Motor neuron (in vitro differentiated cells): ENCODE measurements around the gene ZBTB16. TPM values are rescaled to one million over a fixed set of nuclear protein-coding genes. Genes with fewer than 3 reads are reported as not detected.

Experiments used
- ATAC-seq, 8 experiments: fragments of 200-7000 bp; cut with Tn5 transposase; replicated peaks in 6 of 8; 2 replicates each; pipeline ENCODE4 v1.8.0; 2021; ENCODE audit warnings: mild to moderate bottlenecking in 8 of 8, moderate library complexity in 8 of 8
- H3K27ac ChIP-seq, 2 donors: fragments of 250-450 bp; sonication (Bioruptor Pico); 2 replicates each; pipeline ENCODE4 v1.9.0; 2021; ENCODE audit warnings: antibody characterized with exemption in 2 of 2, mild to moderate bottlenecking in 2 of 2, moderate library complexity in 1 of 2
- H3K4me1 ChIP-seq, 2 donors: fragments of 250-450 bp; sonication (Bioruptor Pico); replicated peaks in 1 of 2; 2 replicates each; pipeline ENCODE4 v1.6.1; 2021; ENCODE audit warnings: antibody characterized with exemption in 2 of 2, mild to moderate bottlenecking in 2 of 2, moderate library complexity in 1 of 2
- H3K4me3 ChIP-seq, 5 donors: fragments of 250-450 bp; sonication (Bioruptor Pico); 2 replicates each; pipeline ENCODE4 v1.9.0; 2021; ENCODE audit warnings: antibody characterized with exemption in 5 of 5, mild to moderate bottlenecking in 5 of 5, moderate library complexity in 4 of 5
- WGBS, 10 experiments: fragments of 450-650 bp; shearing (Covaris generic); methylation state at CpG; one replicate each; pipeline ENCODE4 v1.0.0; 2022; 5-methylcytosine and 5-hydroxymethylcytosine counted together
- in situ Hi-C, 9 experiments: fragments of 400-800 bp; cut with MboI; loops; one replicate each; pipeline ENCODE4 v1.15.0; 2021; ENCODE audit warnings: low sequenced_read_pairs in 9 of 9, low pct_unique_long_range_greater_than_20kb in 2 of 9; ENCODE audit not compliant: unreplicated experiment in 9 of 9
- total RNA-seq, 8 experiments: library from RNA; unstranded; fragments of 300-600 nt; gene quantifications; 2 replicates each; pipeline versions ENCODE4 v1.2.3 to v1.2.4, GENCODE V29; 2022

The ZBTB16 gene
- total RNA-seq: 10 to 100 TPM in 3 of 8 experiments, 1 to 10 TPM in 2, under 1 TPM in 2, not detected in 1; 0.07 to 26.6 (median 7.3) TPM

- in situ Hi-C loops: loop anchor here in 1 of 9 experiments (25.0 kb wide), 1 partner anchor 103 kb away; no protein-coding TSS in a partner anchor
- peak in 6 of 8 experiments; percentile 53 to 88 (median 84) for ATAC-seq
- WGBS, 10 experiments: 0% methylated on average over 2 of the region's 71 CpGs; no CpG with 5 or more reads in 9 of the 10 experiments
- peak within 1 kb of the TSS; percentile 71 to 83 for H3K27ac ChIP-seq
- H3K4me3 ChIP-seq: peak within 1 kb of the TSS; percentile 58 to 89 (median 78)
- peaks cover 26 to 35% of the 10 kb centered on the region in 2 donors for H3K4me1 ChIP-seq
Measured at GRCh38 chr11:114059278-114059983, at the start of gene ZBTB16. ZBTB16 (plus strand) TSS chr11:114059711; CDS start chr11:114063301, 3,590 bp downstream.

GRCh38 chr11:114010931-114011330, 48.6 kb upstream of the ZBTB16 start:
- WGBS, 10 experiments: 24 to 95% (median 76%) methylated on average over 2 to 4 of the region's 4 CpGs; no CpG with 5 or more reads in 1 of the 10 experiments
- H3K4me1 ChIP-seq: no peaks in the 10 kb centered on the region
- no peak for ATAC-seq
- no peak overlapping the region for H3K4me3 ChIP-seq
- in situ Hi-C loops: no loop called here
- H3K27ac ChIP-seq: no peak overlapping the region

GRCh38 chr11:114011443-114011842, 48.1 kb upstream of the ZBTB16 start:
- Histone ChIP-seq H3K4me1 (no peaks in the 10 kb centered on the region), H3K4me3 (no peak overlapping the region), H3K27ac (no peak overlapping the region)
- ATAC-seq: no peak
- 0 to 100% (median 76%) methylated on average over 1 to 2 of the region's 2 CpGs for WGBS, 10 experiments
- in situ Hi-C loops: no loop called here

GRCh38 chr11:114015117-114015516, 44.4 kb upstream of the ZBTB16 start:
- WGBS, 10 experiments: 10 to 100% (median 45%) methylated on average over 1 to 5 of the region's 6 CpGs; no CpG with 5 or more reads in 4 of the 10 experiments
- ATAC-seq: no peak
- Histone ChIP-seq H3K4me3 (no peak overlapping the region), H3K4me1 (no peaks in the 10 kb centered on the region), H3K27ac (no peak overlapping the region)
- in situ Hi-C loops: no loop called here

GRCh38 chr11:114016986-114017385, 42.5 kb upstream of the ZBTB16 start:
- no peak for ATAC-seq
- H3K4me1 ChIP-seq: no peaks in the 10 kb centered on the region
- no peak overlapping the region for H3K27ac ChIP-seq
- in situ Hi-C loops: no loop called here
- WGBS, 10 experiments: 40 to 100% (median 68%) methylated on average over 1 to 2 of the region's 2 CpGs; no CpG with 5 or more reads in 2 of the 10 experiments
- no peak overlapping the region for H3K4me3 ChIP-seq

- 33 to 100% (median 68%) methylated on average over 2 of the region's 2 CpGs; no CpG with 5 or more reads in 6 of the 10 experiments for WGBS, 10 experiments
- ATAC-seq: no peak
- H3K4me1 ChIP-seq: no peaks in the 10 kb centered on the region
- H3K27ac ChIP-seq: no peak overlapping the region
- H3K4me3 ChIP-seq: no peak overlapping the region
- in situ Hi-C loops: no loop called here
Measured at GRCh38 chr11:114017723-114018122, 41.8 kb upstream of the ZBTB16 start.

GRCh38 chr11:114019046-114019445, 40.5 kb upstream of the ZBTB16 start:
- Histone ChIP-seq H3K4me1 (no peaks in the 10 kb centered on the region), H3K4me3 (no peak overlapping the region), H3K27ac (no peak overlapping the region)
- no peak for ATAC-seq
- WGBS, 10 experiments: 56 to 94% (median 82%) methylated on average over 2 to 3 of the region's 3 CpGs; no CpG with 5 or more reads in 4 of the 10 experiments
- in situ Hi-C loops: no loop called here

- ATAC-seq: no peak
- Histone ChIP-seq H3K27ac (no peak overlapping the region), H3K4me1 (no peaks in the 10 kb centered on the region), H3K4me3 (no peak overlapping the region)
- in situ Hi-C loops: no loop called here
- WGBS, 10 experiments: 20 to 100% (median 73%) methylated on average over 1 to 3 of the region's 5 CpGs; no CpG with 5 or more reads in 4 of the 10 experiments
Measured at GRCh38 chr11:114019574-114019973, 39.9 kb upstream of the ZBTB16 start.

GRCh38 chr11:114025329-114025907, 34.1 kb upstream of the ZBTB16 start:
- Histone ChIP-seq H3K27ac (no peak overlapping the region), H3K4me1 (peaks cover 13 to 14% of the 10 kb centered on the region in 2 donors), H3K4me3 (no peak overlapping the region)
- no peak for ATAC-seq
- 13 to 100% (median 60%) methylated on average over 1 to 3 of the region's 3 CpGs; no CpG with 5 or more reads in 1 of the 10 experiments for WGBS, 10 experiments
- in situ Hi-C loops: loop anchor here in 4 of 9 experiments (25.0 kb wide), 1 partner anchor 237 kb away; no protein-coding TSS in a partner anchor

- no peak overlapping the region for H3K27ac ChIP-seq
- in situ Hi-C loops: loop anchor here in 4 of 9 experiments (25.0 kb wide), 1 partner anchor 236 kb away; no protein-coding TSS in a partner anchor
Measured at GRCh38 chr11:114026355-114026754, 33.2 kb upstream of the ZBTB16 start.

GRCh38 chr11:114027391-114027790, 32.1 kb upstream of the ZBTB16 start:
- Histone ChIP-seq H3K4me3 (no peak overlapping the region), H3K27ac (no peak overlapping the region), H3K4me1 (peaks cover 13 to 20% of the 10 kb centered on the region in 2 donors)
- peak in 5 of 8 experiments; percentile 53 to 72 (median 58) for ATAC-seq
- 37 to 94% (median 81%) methylated on average over 1 to 8 of the region's 11 CpGs; no CpG with 5 or more reads in 4 of the 10 experiments for WGBS, 10 experiments
- in situ Hi-C loops: loop anchor here in 4 of 9 experiments (25.0 kb wide), 1 partner anchor 235 kb away; no protein-coding TSS in a partner anchor

More at GRCh38 chr11:114026355-114026754, 33.2 kb upstream of the ZBTB16 start:
- 17 to 100% (median 51%) methylated on average over 1 of the region's 1 CpG; no CpG with 5 or more reads in 6 of the 10 experiments for WGBS, 10 experiments
- Histone ChIP-seq H3K4me3 (no peak overlapping the region), H3K4me1 (peaks cover 13 to 19% of the 10 kb centered on the region in 2 donors)
- peak in 6 of 8 experiments; percentile 47 to 86 (median 64) for ATAC-seq

GRCh38 chr11:114027926-114028325, 31.6 kb upstream of the ZBTB16 start:
- 0 to 89% (median 84%) methylated on average over 1 to 4 of the region's 4 CpGs; no CpG with 5 or more reads in 5 of the 10 experiments for WGBS, 10 experiments
- Histone ChIP-seq H3K4me1 (peaks cover 13 to 20% of the 10 kb centered on the region in 2 donors), H3K27ac (no peak overlapping the region), H3K4me3 (no peak overlapping the region)
- in situ Hi-C loops: loop anchor here in 4 of 9 experiments (25.0 kb wide), 1 partner anchor 234 kb away; no protein-coding TSS in a partner anchor
- ATAC-seq: no peak
